T-helper 1 cell treated with Interleukin-12 subunit alpha and Interleukin-12 subunit beta and Interleukin-4 antibody, amounts not matched to agents 30 μg/mL and 1 μg/mL, for 36 hours (primary cell): Measurements from ENCODE around the gene COMP.

Source experiments
- H3K27ac Mint-ChIP-seq: one replicate; pipeline ENCODE4 v1.8.0; 2021; ENCODE audit warnings: mild to moderate bottlenecking, mixed read lengths
- H3K27me3 Mint-ChIP-seq: one replicate; pipeline ENCODE4 v1.8.0; 2021; ENCODE audit warnings: low read depth, mixed read lengths
- H3K36me3 Mint-ChIP-seq: one replicate; pipeline ENCODE4 v1.8.0; 2021; ENCODE audit warnings: low read depth, mixed read lengths
- H3K4me1 Mint-ChIP-seq: one replicate; pipeline ENCODE4 v1.8.0; 2021; ENCODE audit warnings: low read depth, mixed read lengths
- H3K4me3 Mint-ChIP-seq: one replicate; pipeline ENCODE4 v1.8.0; 2021; ENCODE audit warnings: mild to moderate bottlenecking, moderate library complexity, mixed read lengths
- H3K9me3 Mint-ChIP-seq: one replicate; pipeline ENCODE4 v1.8.0; 2021; ENCODE audit warnings: mixed read lengths

COMP gene

DNA sequence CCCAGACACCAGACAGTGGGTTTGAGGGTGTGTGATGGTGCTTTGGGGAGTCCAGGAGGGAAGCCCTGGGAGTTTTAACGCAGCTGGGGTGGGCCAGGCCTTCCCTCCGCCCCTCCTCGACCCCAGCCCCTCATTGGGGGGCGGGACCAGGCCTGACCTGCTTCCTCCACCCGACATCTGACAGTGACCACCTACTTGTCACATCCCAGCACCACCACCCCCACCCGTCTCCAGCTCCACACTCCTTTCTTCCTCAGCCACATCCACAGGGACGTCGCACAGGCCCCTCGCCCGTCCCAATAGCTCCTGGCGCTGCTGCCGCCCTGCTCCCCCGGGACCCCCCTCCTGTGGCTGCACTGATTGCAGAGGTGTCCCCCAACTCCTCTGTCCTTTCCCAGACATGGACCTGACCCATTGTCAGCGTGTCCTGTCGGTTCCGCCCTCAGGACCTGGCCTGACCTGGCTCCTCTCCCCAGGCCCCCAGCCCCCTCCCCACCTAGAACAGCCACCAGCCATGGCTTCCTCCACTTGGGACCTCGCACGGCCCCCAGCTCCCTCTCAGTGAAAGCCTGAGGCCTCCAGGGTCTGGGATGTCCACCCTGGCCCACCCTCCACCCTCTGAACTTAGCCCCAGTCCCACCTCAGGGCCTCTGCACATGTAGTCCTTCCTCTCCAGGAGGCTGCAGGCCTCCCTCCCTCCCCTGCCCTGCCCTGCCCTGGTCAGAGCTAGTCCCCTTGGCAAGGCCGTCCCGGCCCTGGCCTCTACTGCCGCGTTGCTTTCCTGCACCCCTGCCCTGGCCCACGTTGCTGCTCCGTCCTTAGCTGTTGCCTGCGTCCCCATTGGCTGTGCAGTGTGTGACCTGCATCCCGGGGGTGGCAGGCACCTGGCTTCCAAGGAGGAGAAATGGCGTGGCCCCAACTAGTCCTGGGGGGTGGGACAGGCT lies 30.4 kb downstream of the COMP start:
- H3K4me3 Mint-ChIP-seq: no peak overlapping the region
- no peaks in the 10 kb centered on the region for H3K27me3 Mint-ChIP-seq
- H3K9me3 Mint-ChIP-seq: no peaks in the 10 kb centered on the region
- H3K27ac Mint-ChIP-seq: no peak overlapping the region
- H3K36me3 Mint-ChIP-seq: no peaks in the 10 kb centered on the region
- H3K4me1 Mint-ChIP-seq: no peaks in the 10 kb centered on the region

DNA sequence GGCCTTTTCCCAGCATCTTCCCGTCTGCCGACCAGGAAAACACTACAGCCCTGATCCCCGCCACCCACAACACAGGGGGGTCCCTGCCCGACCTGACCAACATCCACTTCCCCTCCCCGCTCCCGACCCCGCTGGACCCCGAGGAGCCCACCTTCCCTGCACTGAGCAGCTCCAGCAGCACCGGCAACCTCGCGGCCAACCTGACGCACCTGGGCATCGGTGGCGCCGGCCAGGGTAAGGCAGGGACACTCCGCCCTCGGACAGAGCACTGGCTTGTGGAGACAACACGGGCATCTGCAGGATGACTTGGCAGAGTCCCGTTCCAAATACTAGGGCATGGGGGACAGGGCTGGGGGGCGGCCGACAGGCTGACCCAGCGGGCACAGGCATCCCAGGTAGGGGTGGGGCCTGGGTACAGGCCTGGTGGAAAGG lies 31.1 kb downstream of the COMP start:
- no peaks in the 10 kb centered on the region for H3K9me3 Mint-ChIP-seq
- H3K4me1 Mint-ChIP-seq: no peaks in the 10 kb centered on the region
- H3K27ac Mint-ChIP-seq: no peak overlapping the region
- no peaks in the 10 kb centered on the region for H3K36me3 Mint-ChIP-seq
- H3K27me3 Mint-ChIP-seq: no peaks in the 10 kb centered on the region
- H3K4me3 Mint-ChIP-seq: no peak overlapping the region

DNA sequence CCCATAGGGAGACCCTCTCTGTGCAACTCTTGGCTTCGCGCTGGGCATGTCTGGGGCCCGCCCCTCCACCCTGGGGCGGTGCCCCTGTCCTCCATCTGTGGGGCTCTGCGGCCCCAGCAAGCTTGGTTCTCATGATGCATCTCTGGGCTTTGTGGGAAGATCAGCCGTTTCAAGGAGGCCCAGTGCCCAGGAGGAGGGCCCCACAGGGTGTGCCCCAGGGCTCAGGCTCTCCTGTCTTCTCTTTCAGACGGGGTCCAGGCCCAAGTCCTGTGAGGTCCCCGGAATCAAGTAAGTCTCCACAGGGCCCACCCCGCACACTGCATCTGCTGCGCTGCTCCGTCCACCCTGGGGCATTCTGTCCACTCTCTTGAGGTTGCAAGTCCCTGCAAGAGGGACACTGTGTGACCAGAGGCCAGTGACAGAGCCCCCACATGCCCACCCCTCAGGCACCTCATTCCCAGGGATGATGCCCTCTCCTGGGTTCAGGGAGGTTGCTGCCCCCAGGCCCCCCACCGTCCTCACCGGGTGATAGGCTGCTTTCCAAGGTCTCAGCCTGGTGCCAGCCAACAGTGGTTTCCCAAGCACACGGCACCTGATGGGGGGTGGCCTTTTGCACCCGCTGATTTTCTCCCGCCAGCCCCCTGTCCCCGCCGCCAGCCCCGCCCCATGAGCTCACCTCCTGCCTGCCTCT lies 31.7 kb downstream of the COMP start:
- Mint-ChIP-seq H3K4me3 (no peak overlapping the region), H3K9me3 (no peaks in the 10 kb centered on the region), H3K36me3 (no peaks in the 10 kb centered on the region), H3K27ac (no peak overlapping the region), H3K4me1 (no peaks in the 10 kb centered on the region), H3K27me3 (no peaks in the 10 kb centered on the region)

DNA sequence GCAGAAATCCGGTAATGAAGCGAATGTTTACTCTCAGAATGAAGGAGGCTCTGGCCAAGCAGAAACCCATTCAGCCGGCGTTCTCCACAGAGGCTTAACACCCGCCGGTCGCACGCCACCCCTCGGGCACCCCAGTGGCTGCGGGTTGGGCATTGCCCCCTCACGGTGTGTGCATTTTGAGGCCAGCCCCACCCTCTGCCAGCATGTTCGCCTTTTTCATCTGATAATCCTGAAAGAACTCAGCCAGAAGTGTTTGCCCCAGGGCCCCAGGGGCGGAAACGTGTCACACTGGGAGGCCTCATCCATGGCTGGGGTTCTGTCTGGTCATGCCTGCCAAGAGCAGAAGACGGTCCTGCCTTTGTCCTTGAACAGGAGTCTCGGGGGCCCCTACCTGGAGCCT lies 34.2 kb downstream of the COMP start:
- H3K36me3 Mint-ChIP-seq: no peaks in the 10 kb centered on the region
- no peak overlapping the region for H3K27ac Mint-ChIP-seq
- H3K9me3 Mint-ChIP-seq: no peaks in the 10 kb centered on the region
- no peaks in the 10 kb centered on the region for H3K4me1 Mint-ChIP-seq
- H3K27me3 Mint-ChIP-seq: no peaks in the 10 kb centered on the region
- no peak overlapping the region for H3K4me3 Mint-ChIP-seq

DNA sequence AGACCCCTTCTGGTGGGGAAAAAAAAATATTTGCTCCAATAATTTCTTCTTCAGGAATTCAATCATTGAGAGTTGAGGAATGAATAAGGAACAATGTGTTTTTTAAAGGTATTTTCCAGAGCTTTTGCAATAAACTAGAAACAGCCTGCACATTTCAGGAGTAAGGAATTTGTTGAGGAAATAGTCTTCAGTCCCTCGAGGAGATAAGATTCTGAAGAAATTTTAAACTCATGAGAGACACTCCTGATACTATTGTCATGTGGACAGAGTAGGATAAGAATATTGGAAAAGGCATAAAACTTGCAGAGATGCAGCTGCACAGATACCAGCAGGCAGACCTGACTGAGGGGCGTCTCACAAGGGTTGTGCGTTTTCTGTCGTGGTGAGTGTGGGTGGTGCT lies 36.6 kb downstream of the COMP start:
- no peaks in the 10 kb centered on the region for H3K36me3 Mint-ChIP-seq
- no peaks in the 10 kb centered on the region for H3K9me3 Mint-ChIP-seq
- no peak overlapping the region for H3K27ac Mint-ChIP-seq
- no peaks in the 10 kb centered on the region for H3K4me1 Mint-ChIP-seq
- H3K27me3 Mint-ChIP-seq: no peaks in the 10 kb centered on the region
- no peak overlapping the region for H3K4me3 Mint-ChIP-seq

DNA sequence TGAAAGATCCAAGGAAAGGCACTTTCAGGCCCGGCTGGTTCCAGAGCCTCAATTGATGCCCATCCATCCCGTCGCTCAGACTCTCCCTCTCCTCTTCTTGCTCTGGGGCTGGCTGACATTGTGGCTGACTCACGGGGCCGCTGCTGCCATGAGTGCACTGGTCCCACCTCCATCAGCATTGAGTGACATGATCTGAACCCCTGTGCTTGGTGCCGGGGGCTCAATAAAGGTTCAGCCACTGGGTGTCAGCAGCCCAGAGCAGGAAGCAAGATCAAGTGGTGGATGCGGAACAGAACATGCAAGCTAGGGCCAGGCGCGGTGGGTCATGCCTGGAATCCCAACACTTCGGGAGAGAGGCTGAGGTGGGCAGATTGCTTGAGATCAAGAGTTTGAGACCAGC lies 39.5 kb downstream of the COMP start:
- Mint-ChIP-seq H3K36me3 (no peaks in the 10 kb centered on the region), H3K27ac (no peak overlapping the region), H3K27me3 (no peaks in the 10 kb centered on the region), H3K4me3 (no peak overlapping the region), H3K4me1 (no peaks in the 10 kb centered on the region), H3K9me3 (no peaks in the 10 kb centered on the region)

DNA sequence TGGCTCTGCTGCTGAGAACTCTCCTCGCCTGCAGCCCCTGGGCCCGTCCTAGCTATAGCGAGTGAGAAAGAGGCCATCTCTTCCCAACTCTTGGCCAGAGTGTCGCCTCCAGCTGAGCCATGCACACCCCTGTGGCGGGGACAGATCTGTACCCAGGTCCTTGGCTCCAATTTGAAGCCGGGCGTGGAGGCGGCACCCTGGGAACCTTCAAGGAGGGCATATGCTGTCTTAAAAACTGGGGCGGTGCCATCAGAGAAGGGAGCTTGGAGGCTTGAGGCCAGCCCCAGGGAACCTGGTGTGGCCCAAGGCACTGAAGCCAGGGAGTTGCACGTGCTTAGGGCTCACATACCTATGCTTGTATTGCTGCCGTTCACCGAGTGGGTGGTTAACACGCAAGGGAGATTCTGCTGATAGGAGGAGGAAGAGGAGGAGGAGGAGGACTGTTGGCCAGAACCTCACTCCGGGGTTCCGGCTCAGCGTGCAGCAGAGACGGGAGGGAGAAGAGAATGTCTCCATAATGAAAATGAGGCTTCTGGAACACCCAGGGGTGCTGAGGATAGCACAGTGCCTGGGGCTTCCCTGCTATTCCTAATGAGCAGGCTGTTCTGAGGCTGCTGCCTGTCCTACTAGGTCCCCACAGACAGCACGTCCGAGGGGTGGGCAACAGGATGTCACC lies 40.7 kb downstream of the COMP start:
- Mint-ChIP-seq H3K27ac (no peak overlapping the region), H3K4me3 (no peak overlapping the region), H3K4me1 (no peaks in the 10 kb centered on the region), H3K9me3 (no peaks in the 10 kb centered on the region), H3K27me3 (no peaks in the 10 kb centered on the region), H3K36me3 (no peaks in the 10 kb centered on the region)

DNA sequence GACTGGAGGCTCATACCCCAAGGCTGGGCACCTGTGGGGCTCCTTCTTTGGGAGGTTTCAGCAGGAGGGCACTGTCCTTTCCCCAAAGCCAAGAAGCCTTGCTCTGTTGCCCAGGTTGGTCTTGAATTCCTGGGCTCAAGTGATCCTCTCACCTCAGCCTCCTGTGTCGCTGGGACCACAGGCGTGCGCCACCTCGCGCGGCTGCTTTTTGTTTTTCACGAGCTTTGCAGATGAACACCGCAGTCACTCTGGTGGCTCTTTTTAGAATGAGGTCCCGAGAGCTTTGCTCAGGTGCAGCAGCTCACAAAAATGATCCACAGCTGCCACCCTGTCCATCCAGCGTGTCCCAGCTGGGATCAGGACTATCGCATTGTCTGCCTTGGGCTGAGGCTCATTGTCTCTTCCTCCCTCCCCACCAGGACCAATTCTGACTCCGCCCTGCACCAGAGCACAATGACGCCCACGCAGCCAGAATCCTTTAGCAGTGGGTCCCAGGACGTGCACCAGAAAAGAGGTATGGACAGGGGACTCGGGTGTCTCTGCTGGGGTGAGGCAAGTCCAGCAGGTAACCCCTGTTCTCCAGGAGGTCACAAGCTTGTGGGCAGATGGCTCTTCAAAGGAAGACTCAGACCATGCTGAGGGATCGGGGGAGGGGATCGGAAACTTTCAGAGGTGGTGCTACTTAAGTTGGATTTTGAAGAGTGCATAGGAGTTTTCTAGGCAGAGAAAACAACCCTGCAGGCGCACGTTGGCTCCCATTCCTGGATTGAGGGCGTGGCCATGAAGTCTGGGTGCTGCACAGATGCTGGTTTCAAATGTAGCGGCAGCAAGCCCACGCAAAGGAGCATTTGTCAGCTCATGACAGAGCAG lies 41.5 kb downstream of the COMP start:
- Mint-ChIP-seq H3K4me3 (no peak overlapping the region), H3K9me3 (no peaks in the 10 kb centered on the region), H3K27ac (no peak overlapping the region), H3K27me3 (no peaks in the 10 kb centered on the region), H3K36me3 (no peaks in the 10 kb centered on the region), H3K4me1 (no peaks in the 10 kb centered on the region)

DNA sequence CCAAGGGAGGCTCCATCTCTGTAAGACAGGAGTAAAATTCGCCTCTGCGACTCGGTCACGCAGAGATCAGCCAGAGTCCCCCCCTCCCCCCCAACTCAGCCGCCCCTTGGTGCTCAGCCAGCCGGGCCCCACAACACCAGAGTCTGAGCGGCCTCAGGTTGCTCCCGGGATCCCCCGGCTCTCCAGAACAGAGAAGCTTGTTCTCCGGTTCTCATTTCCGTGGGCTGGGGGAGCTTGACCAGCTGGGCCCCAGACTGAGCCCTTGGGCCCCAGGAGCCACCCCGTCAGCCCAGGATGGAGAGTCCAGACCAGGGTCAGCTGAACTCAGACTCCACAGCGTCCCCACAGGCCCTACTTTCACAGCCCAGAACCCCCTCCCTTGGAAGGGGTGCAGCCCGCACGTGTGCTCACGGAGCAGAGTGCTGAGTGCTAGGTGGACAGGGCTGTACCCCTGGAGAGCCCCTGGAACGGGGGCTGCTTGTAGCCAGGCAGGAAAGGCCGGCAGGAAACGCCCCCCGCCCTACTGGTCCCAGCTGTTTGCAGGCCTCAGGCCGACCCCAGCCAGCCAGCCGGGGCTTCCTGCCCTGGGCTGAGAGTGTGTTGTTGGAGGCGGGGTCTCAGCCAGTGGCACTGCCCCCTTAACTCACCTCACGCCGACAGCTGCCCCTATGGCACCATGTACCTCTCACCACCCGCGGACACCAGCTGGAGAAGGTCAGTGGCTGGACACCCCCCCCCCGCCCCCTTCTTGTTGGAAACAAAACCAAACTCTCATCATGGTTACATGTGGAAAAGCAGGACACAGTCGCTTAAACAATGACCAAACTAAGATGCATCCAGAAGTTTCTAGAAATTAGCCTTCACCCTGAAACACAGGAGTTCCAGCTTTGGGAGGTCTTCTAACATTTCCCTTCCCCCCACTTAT lies 44.4 kb downstream of the COMP start:
- no peaks in the 10 kb centered on the region for H3K9me3 Mint-ChIP-seq
- H3K36me3 Mint-ChIP-seq: no peaks in the 10 kb centered on the region
- no peak overlapping the region for H3K4me3 Mint-ChIP-seq
- H3K27me3 Mint-ChIP-seq: no peaks in the 10 kb centered on the region
- H3K27ac Mint-ChIP-seq: no peak overlapping the region
- no peaks in the 10 kb centered on the region for H3K4me1 Mint-ChIP-seq

DNA sequence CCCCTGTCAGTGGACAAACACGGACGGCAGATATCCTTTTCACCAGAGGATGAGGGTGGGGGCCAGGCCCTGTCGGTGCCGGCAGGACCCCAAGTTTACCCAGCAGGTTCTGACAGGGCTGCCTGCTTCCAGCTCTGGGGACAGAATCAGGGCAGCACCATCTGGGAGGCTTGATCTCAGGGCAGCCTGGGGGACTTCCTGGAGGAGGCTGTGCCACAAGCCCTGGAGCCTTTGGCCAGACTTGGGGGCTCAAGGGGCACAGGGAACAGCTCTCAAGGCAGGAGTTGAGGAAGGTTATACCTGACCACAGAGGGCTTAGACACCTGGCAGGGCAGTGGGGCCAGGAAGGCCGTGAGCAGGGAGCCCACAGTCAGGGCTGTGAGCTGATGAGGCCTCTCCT lies 45.2 kb downstream of the COMP start:
- Mint-ChIP-seq H3K4me1 (no peaks in the 10 kb centered on the region), H3K27ac (no peak overlapping the region), H3K9me3 (no peaks in the 10 kb centered on the region), H3K27me3 (no peaks in the 10 kb centered on the region), H3K4me3 (no peak overlapping the region), H3K36me3 (no peaks in the 10 kb centered on the region)

DNA sequence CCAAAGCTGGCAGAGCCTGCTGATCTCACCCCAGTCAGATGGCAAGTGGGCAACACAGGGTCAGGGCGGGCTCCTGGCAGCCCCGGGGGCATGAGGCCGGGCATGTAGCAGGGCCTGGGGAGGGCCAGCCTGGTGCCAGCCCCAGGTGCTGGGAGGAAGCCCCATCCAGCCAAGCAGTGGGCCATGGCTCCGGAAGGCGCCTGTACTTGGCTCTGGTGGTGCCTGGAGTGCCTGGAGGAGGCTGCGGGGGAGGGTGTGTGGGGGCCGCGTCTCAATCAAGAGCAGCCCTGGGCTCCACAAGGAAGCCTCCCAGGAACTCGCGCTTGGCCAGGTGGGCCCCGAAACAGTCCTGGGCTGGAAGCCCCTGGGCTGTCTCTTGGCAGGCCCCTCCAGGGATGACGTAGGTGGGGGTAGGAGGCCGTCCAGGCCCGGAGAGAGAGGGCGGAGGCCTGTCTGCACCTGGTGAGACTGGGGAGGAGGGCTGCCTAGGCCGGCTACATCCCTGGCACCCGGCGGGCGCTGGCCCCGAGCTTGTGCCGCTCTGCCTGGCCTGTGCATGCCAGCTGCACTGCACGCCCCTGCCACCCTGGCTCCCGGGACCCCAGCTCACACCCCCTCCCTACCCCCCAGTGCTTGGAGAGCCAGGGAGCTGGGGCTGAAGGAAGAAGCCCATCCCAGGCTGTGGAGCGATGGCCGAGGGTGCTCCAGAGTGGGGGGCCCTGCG lies 45.9 kb downstream of the COMP start:
- Mint-ChIP-seq H3K36me3 (no peaks in the 10 kb centered on the region), H3K27ac (no peak overlapping the region), H3K4me3 (no peak overlapping the region), H3K4me1 (no peaks in the 10 kb centered on the region), H3K9me3 (no peaks in the 10 kb centered on the region), H3K27me3 (no peaks in the 10 kb centered on the region)

DNA sequence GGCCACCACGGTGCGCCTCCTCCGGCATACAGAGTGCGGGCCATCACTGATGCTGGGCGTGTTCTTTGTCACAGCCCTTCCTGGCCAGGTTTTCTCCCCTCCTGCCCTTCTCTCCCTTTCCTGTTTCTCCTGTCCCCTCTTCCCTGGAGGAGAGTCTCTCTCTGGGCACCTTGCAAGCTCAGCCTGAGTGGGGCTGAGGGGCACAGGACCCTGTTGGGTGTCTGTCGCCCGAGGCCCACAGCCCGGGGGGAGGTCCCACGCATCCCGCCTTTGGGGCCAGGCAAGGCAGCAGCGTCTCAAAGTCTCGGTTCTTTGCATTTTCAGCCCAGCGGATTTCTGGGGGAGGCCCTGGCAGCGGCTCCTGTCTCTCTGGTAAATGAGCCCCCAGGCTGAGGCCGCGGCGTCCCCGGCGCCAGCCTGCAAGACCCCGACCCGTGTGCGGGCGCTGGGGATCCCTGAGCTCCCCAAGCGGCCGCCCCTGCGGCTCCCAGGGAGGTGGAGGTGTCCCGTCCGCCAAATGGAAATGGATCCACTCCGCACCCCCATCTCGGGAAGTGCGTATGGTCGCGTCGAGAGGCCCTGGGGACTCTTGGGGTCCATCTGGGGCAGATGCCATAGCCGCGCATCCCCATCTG lies 47.2 kb downstream of the COMP start:
- H3K4me1 Mint-ChIP-seq: no peaks in the 10 kb centered on the region
- H3K4me3 Mint-ChIP-seq: no peak overlapping the region
- H3K27ac Mint-ChIP-seq: no peak overlapping the region
- H3K36me3 Mint-ChIP-seq: no peaks in the 10 kb centered on the region
- H3K27me3 Mint-ChIP-seq: no peaks in the 10 kb centered on the region
- H3K9me3 Mint-ChIP-seq: no peaks in the 10 kb centered on the region
